ENCODE results near the gene STK32B. TPM values are rescaled to one million over a fixed set of nuclear protein-coding genes. Genes with fewer than 3 reads are reported as not detected.

Gene STK32B
- total RNA-seq, 2 donors from 2014 or later = 0.09 to 7.3 TPM

- no peak for DNase-seq (ENCODE audit: low spot score)
- TF ChIP-seq POLR2A (IDR thresholded peaks at IDR 0.05) (no peak), CTCF (IDR thresholded peaks at IDR 0.05) (no peak), POLR2AphosphoS5 (IDR thresholded peaks at IDR 0.05) (no peak)
- 91% methylated on average over 10 of the region's 10 CpGs for WGBS
Measured at GRCh38 chr4:5444918-5445517, 393.7 kb downstream of the STK32B start.

GRCh38 chr4:5446595-5447226, 395.4 kb downstream of the STK32B start:
- H3K9me3 ChIP-seq = no peaks in the 10 kb centered on the region
- H3K4me3 ChIP-seq = no peak overlapping the region
- no peak for TF ChIP-seq POLR2AphosphoS5 (IDR thresholded peaks at IDR 0.05)
- H3K27ac ChIP-seq = no peak overlapping the region
- no peak for DNase-seq (ENCODE audit: low spot score)
- no peaks in the 10 kb centered on the region for H3K4me1 ChIP-seq (replicated peaks)
- intact Hi-C loops (cut with DNase I) = no loop called here
- H3K27me3 ChIP-seq (replicated peaks; ENCODE audit: insufficient read depth) = no peaks in the 10 kb centered on the region
- H3K36me3 ChIP-seq = no peaks in the 10 kb centered on the region
- 87% methylated on average over 17 of the region's 17 CpGs for WGBS

More at GRCh38 chr4:5444918-5445517, 393.7 kb downstream of the STK32B start:
- no peaks in the 10 kb centered on the region for H3K9me3 ChIP-seq
- no peaks in the 10 kb centered on the region for H3K27me3 ChIP-seq (replicated peaks; ENCODE audit: insufficient read depth)
- no peaks in the 10 kb centered on the region for H3K4me1 ChIP-seq (replicated peaks)
- H3K27ac ChIP-seq = no peak overlapping the region
- intact Hi-C loops (cut with DNase I) = no loop called here
- H3K4me3 ChIP-seq = no peak overlapping the region
- H3K36me3 ChIP-seq = no peaks in the 10 kb centered on the region

- H3K27me3 ChIP-seq (replicated peaks; ENCODE audit: insufficient read depth) = no peaks in the 10 kb centered on the region
- no peaks in the 10 kb centered on the region for H3K36me3 ChIP-seq
- no peak overlapping the region for H3K4me3 ChIP-seq
- TF ChIP-seq POLR2AphosphoS5 (IDR thresholded peaks at IDR 0.05) = no peak
- no peak for TF ChIP-seq CTCF (IDR thresholded peaks at IDR 0.05)
- no peak for TF ChIP-seq POLR2A (IDR thresholded peaks at IDR 0.05)
- no peak overlapping the region for H3K27ac ChIP-seq
- no peaks in the 10 kb centered on the region for H3K9me3 ChIP-seq
- 84% methylated on average over 3 of the region's 3 CpGs for WGBS
- intact Hi-C loops (cut with DNase I) = no loop called here
- DNase-seq (ENCODE audit: low spot score) = no peak
- no peaks in the 10 kb centered on the region for H3K4me1 ChIP-seq (replicated peaks)
Measured at GRCh38 chr4:5447755-5448154, 396.5 kb downstream of the STK32B start.

GRCh38 chr4:5448221-5448620, 396.9 kb downstream of the STK32B start:
- intact Hi-C loops (cut with DNase I) = no loop called here
- Histone ChIP-seq H3K27me3 (replicated peaks; ENCODE audit: insufficient read depth) (no peaks in the 10 kb centered on the region), H3K9me3 (no peaks in the 10 kb centered on the region), H3K36me3 (no peaks in the 10 kb centered on the region), H3K27ac (no peak overlapping the region), H3K4me3 (no peak overlapping the region), H3K4me1 (replicated peaks) (no peaks in the 10 kb centered on the region)
- WGBS = 48% methylated on average over 10 of the region's 10 CpGs
- DNase-seq (ENCODE audit: low spot score) = no peak
- no peak for TF ChIP-seq POLR2AphosphoS5 (IDR thresholded peaks at IDR 0.05)

- H3K27ac ChIP-seq = no peak overlapping the region
- DNase-seq (ENCODE audit: low spot score) = no peak
- H3K36me3 ChIP-seq = no peaks in the 10 kb centered on the region
- H3K4me3 ChIP-seq = no peak overlapping the region
- 90% methylated on average over 4 of the region's 4 CpGs for WGBS
- TF ChIP-seq POLR2AphosphoS5 (IDR thresholded peaks at IDR 0.05) (no peak), CTCF (IDR thresholded peaks at IDR 0.05) (no peak), POLR2A (IDR thresholded peaks at IDR 0.05) (no peak)
- no peaks in the 10 kb centered on the region for H3K27me3 ChIP-seq (replicated peaks; ENCODE audit: insufficient read depth)
- intact Hi-C loops (cut with DNase I) = no loop called here
- H3K9me3 ChIP-seq = no peaks in the 10 kb centered on the region
- no peaks in the 10 kb centered on the region for H3K4me1 ChIP-seq (replicated peaks)
Measured at GRCh38 chr4:5451243-5451642, 400.0 kb downstream of the STK32B start.

- no peaks in the 10 kb centered on the region for H3K9me3 ChIP-seq
- 86% methylated on average over 7 of the region's 7 CpGs for WGBS
- no peak for DNase-seq (ENCODE audit: low spot score)
- no peaks in the 10 kb centered on the region for H3K27me3 ChIP-seq (replicated peaks; ENCODE audit: insufficient read depth)
- H3K4me1 ChIP-seq (replicated peaks) = no peaks in the 10 kb centered on the region
- TF ChIP-seq POLR2AphosphoS5 (IDR thresholded peaks at IDR 0.05) (no peak), POLR2A (IDR thresholded peaks at IDR 0.05) (no peak), CTCF (IDR thresholded peaks at IDR 0.05) (no peak)
- intact Hi-C loops (cut with DNase I) = no loop called here
- H3K27ac ChIP-seq = no peak overlapping the region
- H3K4me3 ChIP-seq = no peak overlapping the region
- no peaks in the 10 kb centered on the region for H3K36me3 ChIP-seq
Measured at GRCh38 chr4:5452156-5452555, 400.9 kb downstream of the STK32B start.
